ENCODE results near the gene ARMCX2. TPM values are rescaled to one million over a fixed set of nuclear protein-coding genes. Genes with fewer than 3 reads are reported as not detected.
A peak's percentile ranks its signal among the peaks of the same experiment; 100 is the strongest.
"Not testable (repeated sequence)": the region's sequence is repeated elsewhere in the genome, so short reads cannot be mapped to it uniquely, and the experiment has no call there.

The ARMCX2 gene
- 10 to 100 TPM; 14.2 to 20.9 TPM for total RNA-seq

GRCh38 chrX:101659601-101660063 is at the start of gene ARMCX2:
Gene ARMCX2 (minus strand): TSS chrX:101659850. CDS start chrX:101657588, 2,262 bp downstream.
- DNase-seq (ENCODE audit: low spot score in 2 of 2), result no peak
- ATAC-seq, result peak; percentile 52 to 73
- Mint-ChIP-seq H3K36me3 (no peaks in the 10 kb centered on the region), H3K9me3 (no peaks in the 10 kb centered on the region), H3K27ac (peak within 1 kb of the TSS in 1 of 2 donors; percentile 70)

- Mint-ChIP-seq H3K36me3 (no peaks in the 10 kb centered on the region), H3K27ac (no peak overlapping the region), H3K9me3 (no peaks in the 10 kb centered on the region)
- DNase-seq (ENCODE audit: low spot score in 2 of 2), result no peak
- ATAC-seq, result no peak
Measured at GRCh38 chrX:101709384-101709783, 49.7 kb upstream of the ARMCX2 start.

- DNase-seq (ENCODE audit: low spot score in 2 of 2) (no peak), ATAC-seq (no peak)
- H3K27ac Mint-ChIP-seq, result no peak overlapping the region
- H3K36me3 Mint-ChIP-seq, result no peaks in the 10 kb centered on the region
- no peaks in the 10 kb centered on the region for H3K9me3 Mint-ChIP-seq
Measured at GRCh38 chrX:101708163-101708562, 48.5 kb upstream of the ARMCX2 start.

- Mint-ChIP-seq H3K27ac (no peak overlapping the region), H3K9me3 (no peaks in the 10 kb centered on the region), H3K36me3 (no peaks in the 10 kb centered on the region)
- DNase-seq (ENCODE audit: low spot score in 2 of 2), result no peak
- no peak for ATAC-seq
Measured at GRCh38 chrX:101693476-101693875, 33.8 kb upstream of the ARMCX2 start.

- Mint-ChIP-seq H3K9me3 (no peaks in the 10 kb centered on the region), H3K27ac (no peak overlapping the region), H3K36me3 (no peaks in the 10 kb centered on the region)
- DNase-seq (ENCODE audit: low spot score in 2 of 2), result no peak
- ATAC-seq, result no peak
Measured at GRCh38 chrX:101691835-101692234, 32.2 kb upstream of the ARMCX2 start.

- Mint-ChIP-seq H3K36me3 (no peaks in the 10 kb centered on the region), H3K9me3 (no peaks in the 10 kb centered on the region), H3K27ac (no peak overlapping the region)
- ATAC-seq, result no peak
- no peak for DNase-seq (ENCODE audit: low spot score in 2 of 2)
Measured at GRCh38 chrX:101686574-101686973, 26.9 kb upstream of the ARMCX2 start.

- H3K9me3 Mint-ChIP-seq, result no peaks in the 10 kb centered on the region
- DNase-seq (ENCODE audit: low spot score in 2 of 2) (no peak), ATAC-seq (no peak)
- H3K27ac Mint-ChIP-seq, result no peak overlapping the region
- H3K36me3 Mint-ChIP-seq, result no peaks in the 10 kb centered on the region
Measured at GRCh38 chrX:101685923-101686322, 26.3 kb upstream of the ARMCX2 start.

- Mint-ChIP-seq H3K9me3 (no peaks in the 10 kb centered on the region), H3K27ac (no peak overlapping the region), H3K36me3 (no peaks in the 10 kb centered on the region)
- ATAC-seq, result peak in 1 of 2 donors; percentile 18
- DNase-seq (ENCODE audit: low spot score in 2 of 2), result no peak
Measured at GRCh38 chrX:101682723-101683122, 23.1 kb upstream of the ARMCX2 start.

- Mint-ChIP-seq H3K36me3 (no peaks in the 10 kb centered on the region), H3K27ac (no peak overlapping the region)
- ATAC-seq, result no peak
Measured at GRCh38 chrX:101677028-101677427, 17.4 kb upstream of the ARMCX2 start.

GRCh38 chrX:101676571-101676970 is 16.9 kb upstream of the ARMCX2 start:
- Mint-ChIP-seq H3K27ac (no peak overlapping the region), H3K36me3 (no peaks in the 10 kb centered on the region), H3K9me3 (no peaks in the 10 kb centered on the region)
- ATAC-seq (no peak), DNase-seq (ENCODE audit: low spot score in 2 of 2) (no peak)

More at GRCh38 chrX:101677028-101677427, 17.4 kb upstream of the ARMCX2 start:
- DNase-seq (ENCODE audit: low spot score in 2 of 2), result no peak
- H3K9me3 Mint-ChIP-seq, result no peaks in the 10 kb centered on the region

GRCh38 chrX:101668143-101668542 is 8.5 kb upstream of the ARMCX2 start:
- ATAC-seq, result no peak
- DNase-seq (ENCODE audit: low spot score in 2 of 2), result no peak
- no peaks in the 10 kb centered on the region for H3K36me3 Mint-ChIP-seq
- H3K27ac Mint-ChIP-seq, result no peak overlapping the region
- no peaks in the 10 kb centered on the region for H3K9me3 Mint-ChIP-seq

- Mint-ChIP-seq H3K27ac (peak overlapping the region in 1 of 2 donors; percentile 70), H3K36me3 (no peaks in the 10 kb centered on the region), H3K9me3 (no peaks in the 10 kb centered on the region)
- DNase-seq (ENCODE audit: low spot score in 2 of 2) (peak; percentile 52 to 58), ATAC-seq (peak; percentile 87 to 88)
Measured at GRCh38 chrX:101658661-101659491, 774 bp downstream of the ARMCX2 start.

- Mint-ChIP-seq H3K27ac (no peak overlapping the region), H3K9me3 (no peaks in the 10 kb centered on the region), H3K36me3 (no peaks in the 10 kb centered on the region)
- DNase-seq (ENCODE audit: low spot score in 2 of 2), result no peak
- ATAC-seq, result no peak
Measured at GRCh38 chrX:101657495-101657894, 2.2 kb downstream of the ARMCX2 start.

GRCh38 chrX:101656817-101657216 is 2.8 kb downstream of the ARMCX2 start:
- Mint-ChIP-seq H3K9me3 (no peaks in the 10 kb centered on the region), H3K27ac (no peak overlapping the region), H3K36me3 (no peaks in the 10 kb centered on the region)
- DNase-seq (ENCODE audit: low spot score in 2 of 2) (no peak), ATAC-seq (no peak)

GRCh38 chrX:101655534-101655933 is 4.1 kb downstream of the ARMCX2 start:
- H3K9me3 Mint-ChIP-seq, result no peaks in the 10 kb centered on the region
- peak in 1 of 2 donors; percentile 17 for ATAC-seq
- H3K36me3 Mint-ChIP-seq, result no peaks in the 10 kb centered on the region
- H3K27ac Mint-ChIP-seq, result no peak overlapping the region
- DNase-seq (ENCODE audit: low spot score in 2 of 2), result no peak

- H3K36me3 Mint-ChIP-seq; H3K9me3 Mint-ChIP-seq; DNase-seq (ENCODE audit: low spot score in 2 of 2); H3K27ac Mint-ChIP-seq; ATAC-seq: not testable (repeated sequence)
Measured at GRCh38 chrX:101647716-101648115, 11.9 kb downstream of the ARMCX2 start.

- ATAC-seq (no peak), DNase-seq (ENCODE audit: low spot score in 2 of 2) (no peak)
- no peaks in the 10 kb centered on the region for H3K36me3 Mint-ChIP-seq
- H3K9me3 Mint-ChIP-seq, result no peaks in the 10 kb centered on the region
- no peak overlapping the region for H3K27ac Mint-ChIP-seq
Measured at GRCh38 chrX:101642093-101642492, 17.6 kb downstream of the ARMCX2 start.

GRCh38 chrX:101639583-101639982 is 20.1 kb downstream of the ARMCX2 start:
- Mint-ChIP-seq H3K27ac (no peak overlapping the region), H3K9me3 (no peaks in the 10 kb centered on the region), H3K36me3 (no peaks in the 10 kb centered on the region)
- ATAC-seq, result no peak
- no peak for DNase-seq (ENCODE audit: low spot score in 2 of 2)
